C4-2B (cell line): ENCODE measurements around the gene LRFN5.
"Not testable (repeated sequence)": the region's sequence is repeated elsewhere in the genome, so short reads cannot be mapped to it uniquely, and the experiment has no call there.

Experiments used
- CTCF ChIP-seq: fragments of 450-650 bp; conservative IDR thresholded peaks from 2 replicates; pipeline ENCODE4 v1.5.1; 2017; ENCODE audit warnings: mild to moderate bottlenecking
- ZFX ChIP-seq: fragments of 450-650 bp; IDR thresholded peaks from 2 replicates; pipeline ENCODE4 v1.6.1; 2017

GRCh38 chr14:41911155-41911554, 304.5 kb downstream of the LRFN5 start:
- TF ChIP-seq CTCF, ZFX: not testable (repeated sequence)
